Osteoblast (primary cell): Measurements from ENCODE around the gene AHCYL2. TPM values are rescaled to one million over a fixed set of nuclear protein-coding genes. Genes with fewer than 3 reads are reported as not detected.

Source experiments
- DNase-seq: peaks from one replicate; pipeline ENCODE4 v3.0.0; 2011; ENCODE audit warnings: low spot score, mixed read lengths; ENCODE audit not compliant: insufficient read length; ENCODE audit errors: missing footprints
- H2AFZ ChIP-seq: 2 replicates; pipeline ENCODE4 v1.6.0; 2011; ENCODE audit warnings: mild to moderate bottlenecking, low read length
- H3K27ac ChIP-seq: 2 replicates; pipeline ENCODE4 v1.5.1; 2011; ENCODE audit warnings: mild to moderate bottlenecking, low read depth, low read length, moderate library complexity
- H3K27me3 ChIP-seq: 2 replicates; pipeline ENCODE4 v1.6.0; 2012; ENCODE audit warnings: mild to moderate bottlenecking, control low read depth, inconsistent platforms, low read length, moderate library complexity; ENCODE audit not compliant: insufficient read depth
- H3K36me3 ChIP-seq: 2 replicates; pipeline ENCODE4 v1.5.1; 2011; ENCODE audit warnings: mild to moderate bottlenecking, low read length, control low read depth, moderate library complexity; ENCODE audit not compliant: insufficient read depth
- H3K4me1 ChIP-seq: 2 replicates; pipeline ENCODE4 v1.5.1; 2011; ENCODE audit warnings: mild to moderate bottlenecking, low read length, control low read depth, moderate library complexity; ENCODE audit not compliant: insufficient read depth
- H3K4me2 ChIP-seq: 2 replicates; pipeline ENCODE4 v1.6.0; 2011; ENCODE audit warnings: mild to moderate bottlenecking, low read length; ENCODE audit not compliant: insufficient read depth
- H3K4me3 ChIP-seq: fragments of 200-600 bp; sonication (generic); 3 replicates; pipeline ENCODE4 v1.5.1; 2012; ENCODE audit warnings: mild to moderate bottlenecking, low read length, inconsistent platforms; ENCODE audit not compliant: insufficient read depth
- H3K79me2 ChIP-seq: 2 replicates; pipeline ENCODE4 v1.6.0; 2012; ENCODE audit warnings: mild to moderate bottlenecking, low read length, control low read depth, inconsistent platforms; ENCODE audit not compliant: insufficient read depth
- H3K9me3 ChIP-seq: 2 replicates; pipeline ENCODE4 v1.5.1; 2011; ENCODE audit warnings: low read depth, low read length, control low read depth
- H4K20me1 ChIP-seq: 2 replicates; pipeline ENCODE4 v1.6.0; 2012; ENCODE audit warnings: mild to moderate bottlenecking, low read length, control low read depth; ENCODE audit not compliant: insufficient read depth
- CTCF ChIP-seq: IDR thresholded peaks from 2 replicates; pipeline ENCODE4 v1.5.1; 2011; ENCODE audit warnings: mild to moderate bottlenecking, low read depth, low read length, moderate library complexity; ENCODE audit errors: extremely low read depth
- total RNA-seq: library from RNA; depleted of rRNA; stranded (reverse); fragments of >200 nt; gene quantifications from 2 replicates; pipeline ENCODE4 v1.2.3, GENCODE V29; 2012

AHCYL2 gene
- total RNA-seq, 1 donor: 10.1 TPM

DNA sequence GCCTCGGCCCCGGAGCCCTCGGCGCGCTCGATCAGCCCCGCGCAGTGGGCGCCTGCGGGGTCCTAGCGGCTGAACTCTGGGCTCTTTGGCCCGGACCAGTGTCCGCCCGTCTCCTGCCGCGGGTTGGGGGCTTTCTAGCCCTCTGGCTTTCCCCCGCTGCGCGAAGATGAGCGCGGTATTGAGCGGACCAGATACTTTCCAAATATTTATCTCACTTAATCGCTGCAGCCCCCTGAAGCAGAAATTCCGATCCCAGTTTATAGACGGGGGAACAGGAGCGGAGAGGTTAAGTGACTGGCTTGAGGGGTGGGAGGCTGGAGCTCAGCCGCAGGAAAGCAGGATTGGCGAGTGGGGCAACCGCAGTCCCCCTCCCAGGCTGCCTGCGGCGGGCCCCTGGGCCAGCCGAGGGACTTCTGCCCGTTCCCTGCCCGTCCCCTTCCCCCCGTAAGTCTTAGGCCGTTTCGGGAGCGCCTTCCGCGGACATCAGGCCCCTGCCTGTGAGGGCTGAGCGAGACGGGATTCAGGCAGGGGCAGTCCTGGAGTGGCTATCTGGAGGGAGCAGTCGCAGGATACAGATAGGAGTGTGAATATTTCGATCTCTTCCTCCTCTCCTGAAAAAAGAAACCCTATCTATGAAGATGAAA, 210.0 kb downstream of the AHCYL2 start:
- Histone ChIP-seq H2AFZ (peak overlapping the region; percentile 91), H3K4me1 (peaks cover 30% of the 10 kb centered on the region), H3K27ac (peak overlapping the region; percentile 45), H3K36me3 (no peaks in the 10 kb centered on the region), H4K20me1 (no peaks in the 10 kb centered on the region), H3K4me3 (peak overlapping the region; percentile 76), H3K4me2 (peak overlapping the region; percentile 87), H3K79me2 (peaks cover 23% of the 10 kb centered on the region), H3K9me3 (no peaks in the 10 kb centered on the region), H3K27me3 (peaks cover 13% of the 10 kb centered on the region)
- TF ChIP-seq CTCF: no peak
- no peak for DNase-seq

GRCh38 chr7:129435414-129435829, 210.6 kb downstream of the AHCYL2 start:
- Histone ChIP-seq H4K20me1 (no peaks in the 10 kb centered on the region), H3K27me3 (peaks cover 12% of the 10 kb centered on the region), H3K4me3 (peak overlapping the region; percentile 76), H3K27ac (no peak overlapping the region), H3K4me1 (peaks cover 31% of the 10 kb centered on the region), H3K79me2 (peaks cover 23% of the 10 kb centered on the region), H2AFZ (peak overlapping the region; percentile 91), H3K9me3 (no peaks in the 10 kb centered on the region), H3K36me3 (no peaks in the 10 kb centered on the region), H3K4me2 (peak overlapping the region; percentile 87)
- no peak for TF ChIP-seq CTCF
- no peak for DNase-seq

DNA sequence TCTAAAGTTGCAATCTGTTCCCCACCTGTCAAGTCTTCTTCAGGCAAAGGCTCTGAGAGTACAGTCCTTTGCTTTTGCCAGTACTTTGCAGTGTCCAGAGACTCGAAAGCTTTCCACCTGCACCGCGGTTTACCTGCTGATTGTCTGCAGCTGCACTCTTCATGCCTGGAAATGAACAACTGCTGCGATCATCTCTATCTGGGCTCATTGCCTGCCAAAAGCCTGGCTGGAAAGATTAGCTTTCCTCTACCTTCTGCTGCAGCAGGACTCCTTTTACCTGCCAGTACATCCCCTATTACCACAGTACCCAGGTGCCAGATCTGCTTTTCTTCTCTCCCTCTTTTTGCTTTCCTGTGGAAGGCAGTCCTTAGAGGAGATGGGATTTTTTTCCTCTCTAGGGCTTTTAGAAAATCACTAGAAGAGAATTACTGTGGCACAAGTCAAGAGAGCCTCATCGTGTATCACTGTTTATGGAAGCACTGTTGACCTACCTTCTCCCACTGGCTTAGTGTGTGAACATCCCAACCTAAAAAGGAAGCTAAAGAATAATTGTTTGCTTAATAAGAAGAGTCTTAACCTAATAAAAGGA, 211.6 kb downstream of the AHCYL2 start:
- Histone ChIP-seq H2AFZ (no peak overlapping the region), H3K4me3 (no peak overlapping the region), H3K9me3 (no peaks in the 10 kb centered on the region), H4K20me1 (no peaks in the 10 kb centered on the region), H3K36me3 (no peaks in the 10 kb centered on the region), H3K27ac (no peak overlapping the region), H3K27me3 (peaks cover 9% of the 10 kb centered on the region), H3K4me2 (no peak overlapping the region), H3K4me1 (peaks cover 31% of the 10 kb centered on the region), H3K79me2 (peaks cover 23% of the 10 kb centered on the region)
- no peak for DNase-seq
- TF ChIP-seq CTCF: no peak

DNA sequence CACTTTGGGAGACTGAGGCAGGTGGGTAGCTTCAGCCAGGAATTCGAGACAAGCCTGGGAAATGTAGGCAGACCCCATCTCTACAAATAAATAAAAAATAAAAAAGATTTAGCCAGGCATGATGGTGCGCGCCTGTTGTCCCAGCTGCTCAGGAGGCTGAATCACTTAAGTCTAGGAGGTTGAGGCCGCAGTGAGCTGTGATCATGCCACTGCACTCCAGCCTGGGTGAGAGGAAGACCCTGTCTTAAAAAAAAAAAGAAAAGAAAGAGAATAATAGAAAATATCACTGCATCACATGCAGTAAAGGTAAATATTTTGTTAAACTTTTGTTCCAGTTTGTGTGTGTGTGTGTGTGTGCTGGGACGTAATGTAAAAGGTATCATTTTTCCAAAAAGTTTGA, 212.4 kb downstream of the AHCYL2 start:
- DNase-seq: no peak
- H2AFZ ChIP-seq: no peak overlapping the region
- peaks cover 31% of the 10 kb centered on the region for H3K4me1 ChIP-seq

More for the DNA sequence above, 212.4 kb downstream of the AHCYL2 start:
- Histone ChIP-seq H3K36me3 (no peaks in the 10 kb centered on the region), H3K27ac (no peak overlapping the region), H3K9me3 (no peaks in the 10 kb centered on the region), H3K79me2 (peaks cover 23% of the 10 kb centered on the region), H3K27me3 (peaks cover 9% of the 10 kb centered on the region), H4K20me1 (no peaks in the 10 kb centered on the region), H3K4me3 (no peak overlapping the region), H3K4me2 (no peak overlapping the region)
- no peak for TF ChIP-seq CTCF
